GM19324 (cell line): Measurements from ENCODE around the gene GSTCD.
"Not testable (repeated sequence)": the region's sequence is repeated elsewhere in the genome, so short reads cannot be mapped to it uniquely, and the experiment has no call there.

ENCODE experiments used
- ATAC-seq: cut with Tn5 transposase; IDR thresholded peaks from one replicate; pipeline ENCODE4 v1.9.1; 2021; ENCODE audit warnings: mild to moderate bottlenecking, moderate library complexity; ENCODE audit not compliant: unreplicated experiment, low FRiP score

The GSTCD gene

GRCh38 chr4:105714932-105715331 is 6.3 kb downstream of the GSTCD start:
- no peak for ATAC-seq

DNA sequence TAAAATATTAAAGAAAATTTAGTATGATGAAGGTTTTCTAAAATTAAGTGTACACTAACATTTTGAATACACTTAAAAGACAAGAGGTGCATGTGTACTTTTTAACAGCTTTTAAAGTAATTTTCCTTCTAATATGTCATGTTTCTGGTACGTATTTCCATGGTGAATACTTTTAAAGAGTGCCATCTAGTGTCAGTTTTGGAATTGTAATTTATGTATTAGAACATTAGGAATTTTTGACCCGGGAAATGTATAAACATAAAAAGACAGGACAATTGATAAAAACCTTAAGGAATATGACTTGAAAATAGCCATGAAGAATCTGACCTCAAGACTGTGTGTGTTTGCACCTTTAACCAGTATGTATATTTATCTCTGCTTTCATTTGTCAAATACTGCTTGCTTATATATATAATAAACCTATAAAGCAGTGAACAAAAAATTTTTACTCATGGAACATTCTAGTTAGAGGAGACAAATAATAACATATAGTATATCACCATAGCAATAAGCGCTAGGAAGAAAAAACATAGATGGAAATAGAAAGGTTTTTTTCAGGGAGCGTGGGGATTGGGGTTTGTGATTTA is 7.2 kb downstream of the GSTCD start:
- no peak for ATAC-seq

- ATAC-seq, result no peak
Measured at GRCh38 chr4:105719204-105719603, 10.6 kb downstream of the GSTCD start.

DNA sequence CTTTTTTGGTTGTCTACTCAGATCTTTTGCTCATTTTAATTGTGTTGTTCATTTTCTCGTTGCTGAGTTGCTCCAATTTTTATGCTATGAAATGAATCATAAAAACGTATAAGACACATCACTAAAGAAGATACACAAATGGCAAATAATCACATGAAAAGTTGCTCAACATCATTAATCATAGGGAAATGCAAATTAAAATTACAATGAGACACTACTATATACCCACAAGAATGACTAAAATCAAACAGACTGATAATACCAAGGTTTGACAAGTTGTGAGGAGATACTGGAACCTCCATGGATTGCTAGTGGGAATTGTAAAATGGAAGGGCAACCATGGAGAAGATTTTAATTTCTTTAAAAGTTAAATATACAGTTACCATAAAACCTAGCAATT is 17.0 kb downstream of the GSTCD start:
- no peak for ATAC-seq

GRCh38 chr4:105729895-105730294 is 21.3 kb downstream of the GSTCD start:
- ATAC-seq, result not testable (repeated sequence)

DNA sequence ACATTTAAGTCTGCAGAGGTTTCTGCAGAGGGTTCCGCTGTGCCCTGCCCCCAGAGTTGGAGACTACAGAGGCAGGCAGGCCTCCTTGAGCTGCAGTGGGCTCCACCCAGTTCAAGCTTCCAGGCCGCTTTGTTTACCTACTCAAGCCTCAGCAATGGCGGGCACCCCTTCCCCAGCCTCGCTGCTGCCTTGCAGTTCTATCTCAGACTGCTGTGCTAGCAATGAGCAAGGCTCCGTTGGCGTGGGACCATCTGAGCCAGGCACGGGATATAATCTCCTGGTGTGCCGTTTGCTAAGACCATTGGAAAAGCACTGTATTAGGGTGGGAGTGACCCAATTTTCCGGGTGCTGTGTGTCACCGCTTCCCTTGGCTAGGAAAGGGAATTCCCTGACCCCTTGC is 26.6 kb downstream of the GSTCD start:
- ATAC-seq, result not testable (repeated sequence)

GRCh38 chr4:105741548-105741947 is 33.0 kb downstream of the GSTCD start:
- no peak for ATAC-seq

DNA sequence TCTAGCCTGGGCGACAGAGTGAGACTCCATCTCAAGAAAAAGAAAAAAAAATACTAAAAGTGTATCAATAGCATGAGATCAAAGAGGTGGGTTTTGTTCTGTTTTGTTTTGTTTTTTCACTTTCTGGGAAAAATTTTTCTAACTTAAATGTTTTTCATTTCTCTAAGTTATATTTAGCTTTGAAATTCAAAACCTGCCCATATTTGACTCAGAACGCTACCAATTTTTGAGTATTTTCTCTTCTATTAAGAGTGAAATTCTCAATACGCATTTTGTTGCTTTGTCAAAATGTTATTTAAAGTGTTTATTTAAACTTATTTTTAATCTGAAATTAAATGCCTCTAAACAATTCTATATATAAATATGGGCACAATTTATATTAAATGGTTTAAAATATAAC is 39.6 kb downstream of the GSTCD start:
- ATAC-seq, result no peak

DNA sequence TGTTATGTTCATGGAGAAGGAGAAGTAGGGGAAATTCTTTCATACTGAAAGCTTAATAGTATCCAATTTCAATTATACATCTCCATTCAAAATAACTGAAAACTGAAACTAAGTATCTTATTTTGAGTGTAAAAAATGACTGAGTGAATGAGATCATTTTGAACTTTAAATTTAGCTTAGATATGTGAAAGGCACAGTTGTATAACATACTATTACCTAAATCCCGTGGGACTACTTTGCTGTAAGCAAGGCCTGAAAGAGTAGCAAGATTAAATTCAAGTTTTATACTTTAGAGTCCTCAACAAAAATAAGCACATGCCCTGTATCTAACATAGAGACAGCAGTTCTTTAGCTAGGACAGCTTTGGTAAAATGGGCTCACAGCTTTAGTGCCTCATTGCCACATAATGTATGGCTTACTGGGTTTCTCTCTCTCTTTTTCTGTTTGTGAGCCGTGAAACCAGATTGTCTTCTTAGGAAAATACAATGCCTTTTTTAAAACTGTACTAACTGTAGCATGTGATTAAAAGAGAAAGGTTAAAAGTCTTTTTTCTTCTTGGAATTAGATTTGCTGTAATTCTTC is 43.2 kb downstream of the GSTCD start:
- ATAC-seq, result no peak

DNA sequence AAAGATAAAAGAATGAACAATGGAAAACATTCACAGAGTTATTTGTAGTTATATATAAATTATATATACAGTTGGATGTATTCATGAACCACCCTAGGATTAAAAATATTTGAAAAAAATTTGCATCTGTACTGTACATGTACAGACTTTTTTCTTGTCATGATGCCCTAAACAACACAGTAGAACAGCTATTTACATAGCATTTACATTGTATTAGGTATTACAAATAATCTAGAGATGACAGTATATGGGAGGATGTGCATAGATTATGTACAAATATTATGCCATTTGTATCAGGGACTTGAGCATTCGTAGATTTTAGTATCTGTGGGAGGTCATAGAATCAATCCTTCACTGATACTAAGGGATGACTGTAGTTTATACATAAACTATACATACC is 44.8 kb downstream of the GSTCD start:
- ATAC-seq, result no peak

DNA sequence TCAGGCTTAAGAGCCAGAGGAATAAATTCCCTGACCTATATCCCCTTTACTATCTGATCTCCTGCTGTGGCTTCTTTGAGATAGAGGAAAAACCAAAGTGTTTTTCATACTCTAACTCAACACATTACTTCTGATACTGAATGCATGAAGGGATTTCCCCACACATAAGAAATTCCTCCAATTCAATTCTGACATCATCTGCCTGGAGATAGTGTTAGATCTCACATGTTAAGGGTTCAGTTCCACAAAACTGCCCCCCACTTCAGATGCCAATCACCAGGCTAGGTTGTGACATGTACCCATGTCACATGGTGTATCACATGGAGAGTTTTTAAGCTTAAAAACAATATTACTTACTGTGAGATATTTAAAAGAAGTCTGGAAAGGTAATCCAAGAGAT is 46.8 kb downstream of the GSTCD start:
- no peak for ATAC-seq

DNA sequence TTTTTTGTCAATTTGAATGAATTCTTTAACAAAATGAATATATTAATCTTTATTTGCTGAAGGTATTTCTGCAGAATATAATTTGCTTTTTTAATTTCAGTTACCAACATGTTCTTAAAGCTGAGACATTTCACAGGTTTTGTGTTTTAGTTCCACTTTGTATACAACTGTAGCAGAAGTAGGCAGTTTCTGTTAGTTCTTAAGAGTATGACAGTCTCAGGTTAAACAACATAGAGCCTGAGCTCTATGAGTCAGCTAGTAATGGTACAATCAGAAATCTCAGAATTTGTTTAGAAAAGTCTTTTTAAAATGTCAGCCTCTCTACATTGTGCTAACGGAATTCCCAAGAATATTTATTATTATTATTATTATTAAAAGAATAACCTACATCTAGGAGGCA is 50.4 kb downstream of the GSTCD start:
- ATAC-seq, result no peak

DNA sequence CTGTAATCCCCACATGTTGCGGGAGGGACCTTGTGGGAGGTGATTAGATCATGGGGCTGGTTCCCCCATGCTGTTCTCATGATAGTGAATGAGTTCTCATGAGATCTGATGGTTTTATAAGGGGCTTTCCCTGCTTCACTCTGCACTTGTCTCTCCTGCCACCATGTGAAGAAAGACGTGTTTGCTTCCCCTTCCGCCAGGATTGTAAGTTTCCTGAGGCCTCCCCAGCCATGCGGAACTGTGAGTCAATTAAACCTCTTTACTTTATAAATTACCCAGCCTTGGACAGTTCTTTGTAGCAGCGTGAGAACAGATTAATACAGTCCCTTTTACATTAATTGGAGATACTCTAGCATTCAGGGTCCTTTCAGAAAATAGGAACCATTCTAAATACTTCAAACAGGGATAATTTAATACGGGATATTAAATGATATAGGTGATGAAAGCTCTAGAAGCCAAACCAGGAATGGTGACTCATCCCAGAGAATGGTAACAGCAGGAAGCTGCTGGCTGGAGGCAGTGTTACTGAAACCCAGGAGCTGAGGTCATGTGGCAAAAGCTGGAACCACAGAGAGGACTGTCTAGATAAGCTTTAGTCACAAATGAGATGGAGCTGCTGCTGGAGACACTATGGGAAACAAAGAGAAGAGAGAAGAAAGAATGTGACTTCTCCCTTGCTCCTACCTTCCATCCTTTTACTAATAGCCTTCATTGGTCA is 57.3 kb downstream of the GSTCD start:
- no peak for ATAC-seq

- no peak for ATAC-seq
Measured at GRCh38 chr4:105767579-105767978, 59.0 kb downstream of the GSTCD start.

DNA sequence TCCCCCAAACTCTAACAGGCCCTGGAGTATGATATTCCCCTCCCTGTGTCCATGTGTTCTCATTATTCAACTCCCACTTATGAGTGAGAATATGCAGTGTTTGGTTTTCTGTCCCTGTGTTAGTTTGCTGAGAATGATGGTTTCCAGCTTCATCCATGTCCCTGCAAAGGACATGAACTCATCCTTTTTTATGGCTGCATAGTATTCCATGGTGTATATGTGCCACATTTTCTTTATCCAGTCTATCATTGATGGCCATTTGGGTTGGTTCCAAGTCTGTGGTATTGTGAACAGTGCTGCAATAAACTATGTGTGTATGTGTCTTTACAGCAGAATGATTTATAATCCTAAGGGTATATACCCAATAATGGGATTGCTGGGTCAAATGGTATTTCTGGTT is 61.9 kb downstream of the GSTCD start:
- not testable (repeated sequence) for ATAC-seq

- not testable (repeated sequence) for ATAC-seq
Measured at GRCh38 chr4:105772065-105772464, 63.5 kb downstream of the GSTCD start.

DNA sequence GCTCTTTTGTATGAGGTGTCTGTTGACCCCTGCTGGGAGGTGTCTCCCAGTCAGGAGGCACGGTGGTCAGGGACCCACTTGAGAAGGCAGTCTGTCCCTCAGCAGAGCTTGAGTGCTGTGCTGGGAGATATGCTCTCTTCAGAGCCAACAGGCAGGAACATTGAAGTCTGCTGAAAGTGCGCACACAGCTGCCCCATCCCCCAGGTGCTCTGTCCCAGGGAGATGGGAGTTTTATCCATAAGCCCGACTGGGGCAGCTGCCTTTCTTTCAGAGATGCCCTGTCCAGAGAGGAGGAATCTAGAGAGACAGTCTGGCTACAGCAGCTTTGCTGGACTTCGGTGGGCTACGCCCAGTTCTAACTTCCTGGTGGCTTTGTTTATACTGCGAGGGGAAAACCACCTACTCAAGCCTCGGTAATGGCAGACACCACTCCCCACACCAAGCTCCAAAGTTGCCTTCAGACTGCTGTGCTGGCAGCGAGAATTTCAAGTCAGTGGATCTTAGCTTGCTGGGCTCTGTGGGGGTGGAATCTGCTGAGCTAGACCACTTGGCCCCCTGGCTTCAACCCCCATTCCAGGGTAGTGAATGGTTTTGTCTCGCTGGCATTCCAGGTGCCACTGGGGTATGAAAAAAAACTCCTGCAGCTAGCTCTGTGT is 67.3 kb downstream of the GSTCD start:
- not testable (repeated sequence) for ATAC-seq

GRCh38 chr4:105780176-105780575 is 71.6 kb downstream of the GSTCD start:
- no peak for ATAC-seq

DNA sequence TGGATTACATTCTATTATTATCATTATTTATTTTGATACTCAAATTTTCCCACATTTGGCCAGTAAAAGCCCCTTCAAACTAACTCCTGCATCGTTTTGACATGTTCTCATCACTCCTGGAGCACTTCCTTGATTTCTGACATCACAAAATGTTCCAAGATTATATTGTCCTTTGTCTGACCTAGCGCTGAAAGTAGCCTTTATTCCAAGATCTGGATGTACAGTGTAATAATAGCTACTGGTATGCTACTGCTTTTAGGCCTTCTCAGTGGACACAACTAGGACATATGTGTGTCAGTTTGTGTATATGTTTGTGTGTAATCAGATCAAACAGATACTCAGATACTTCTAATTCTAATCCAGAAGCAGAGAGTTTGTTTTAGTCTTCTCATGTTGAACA is 76.2 kb downstream of the GSTCD start:
- no peak for ATAC-seq

DNA sequence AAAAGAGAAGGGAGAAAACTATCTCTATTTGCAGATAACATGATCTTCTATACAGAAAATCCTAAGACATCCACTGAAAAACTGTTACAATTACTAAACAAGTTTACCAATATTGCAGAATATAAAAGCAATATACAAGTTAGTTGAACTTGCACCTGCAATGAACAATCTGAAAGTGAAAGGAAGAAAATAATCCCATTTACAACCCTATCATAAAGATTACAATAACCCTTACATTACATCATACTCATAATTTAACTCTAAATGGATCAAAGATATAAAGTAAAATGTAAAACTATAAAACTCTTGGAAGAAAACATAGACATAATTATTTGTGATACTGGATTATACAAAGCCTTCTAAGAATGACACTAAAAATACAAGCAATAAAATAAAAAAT is 77.2 kb downstream of the GSTCD start:
- ATAC-seq, result no peak

DNA sequence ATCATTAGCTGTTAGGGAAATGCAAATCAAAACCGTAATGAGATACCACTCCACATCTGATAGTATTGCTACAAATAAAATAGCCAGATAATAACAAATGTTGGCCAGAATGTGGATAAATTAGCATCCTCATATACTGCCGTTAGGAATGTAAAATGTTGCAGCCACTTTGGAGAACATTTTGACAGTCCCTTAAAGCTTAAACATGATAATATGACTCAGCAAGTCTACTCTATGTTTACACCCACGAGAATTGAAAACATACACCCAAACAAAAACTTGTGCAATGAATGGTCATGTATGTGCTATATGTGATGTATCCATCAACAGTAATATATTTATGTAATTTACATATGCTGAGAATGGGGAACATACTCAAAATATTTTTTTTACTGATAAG is 78.2 kb downstream of the GSTCD start:
- ATAC-seq, result no peak

GRCh38 chr4:105797225-105797624 is 88.6 kb downstream of the GSTCD start:
- ATAC-seq, result no peak
